Loucy (cell line): ENCODE results near the gene PAWR.

ENCODE experiments used
- H2AFZ ChIP-seq: fragments of 200-600 bp; sonication (generic); 2 replicates; pipeline ENCODE4 v1.6.0; 2016; ENCODE audit warnings: antibody characterized with exemption, mild to moderate bottlenecking, low read length, moderate library complexity
- H3F3A ChIP-seq: fragments of 200-600 bp; 2 replicates; pipeline ENCODE4 v1.6.0; 2016; ENCODE audit warnings: antibody characterized with exemption, low read depth, mild to moderate bottlenecking
- H3K27me3 ChIP-seq: fragments of 200-600 bp; sonication (generic); 2 replicates; pipeline ENCODE4 v1.6.1; 2014; ENCODE audit warnings: low read length, mild to moderate bottlenecking; ENCODE audit not compliant: insufficient read depth, poor library complexity, severe bottlenecking
- H3K36me3 ChIP-seq: fragments of 200-600 bp; sonication (generic); 2 replicates; pipeline ENCODE4 v1.6.1; 2016; ENCODE audit warnings: low read length; ENCODE audit not compliant: insufficient read depth
- H3K4me1 ChIP-seq: fragments of 200-600 bp; sonication (generic); 2 replicates; pipeline ENCODE4 v1.5.1; 2014; ENCODE audit warnings: low read length, mild to moderate bottlenecking; ENCODE audit not compliant: insufficient read depth, poor library complexity, severe bottlenecking
- H3K4me2 ChIP-seq: fragments of 200-600 bp; sonication (generic); 2 replicates; pipeline ENCODE4 v1.6.0; 2014; ENCODE audit warnings: antibody characterized with exemption, low read length, low read depth, mild to moderate bottlenecking; ENCODE audit not compliant: poor library complexity, severe bottlenecking
- H3K4me3 ChIP-seq: fragments of 200-600 bp; sonication (generic); 2 replicates; pipeline ENCODE4 v1.5.1; 2014; ENCODE audit warnings: low read length, mild to moderate bottlenecking, mixed read lengths; ENCODE audit not compliant: poor library complexity, severe bottlenecking
- H3K79me2 ChIP-seq: fragments of 200-600 bp; sonication (generic); 2 replicates; pipeline ENCODE4 v1.6.1; 2014; ENCODE audit warnings: low read length; ENCODE audit not compliant: insufficient read depth
- H3K9ac ChIP-seq: fragments of 200-600 bp; sonication (generic); 2 replicates; pipeline ENCODE4 v1.6.0; 2014; ENCODE audit warnings: mild to moderate bottlenecking, low read depth, low read length, moderate library complexity; ENCODE audit not compliant: poor library complexity, severe bottlenecking
- H3K9me2 ChIP-seq: fragments of 200-600 bp; sonication (generic); replicated peaks from 2 replicates; pipeline ENCODE4 v1.6.1; 2016; ENCODE audit warnings: low read depth, low read length, mixed read lengths
- H3K9me3 ChIP-seq: fragments of 200-600 bp; sonication (generic); 2 replicates; pipeline ENCODE4 v1.6.1; 2014; ENCODE audit warnings: mild to moderate bottlenecking, antibody characterized with exemption, low read length, low read depth; ENCODE audit not compliant: insufficient read depth
- H4K20me1 ChIP-seq: fragments of 200-600 bp; sonication (generic); 2 replicates; pipeline ENCODE4 v1.6.0; 2014; ENCODE audit warnings: antibody characterized with exemption, low read length, mild to moderate bottlenecking; ENCODE audit not compliant: insufficient read depth, poor library complexity, severe bottlenecking
- CTCF ChIP-seq: fragments of 200-600 bp; sonication (generic); conservative IDR thresholded peaks from 2 replicates; pipeline ENCODE4 v1.5.1; 2014; ENCODE audit warnings: mild to moderate bottlenecking, antibody characterized with exemption, low read length
- EZH2phosphoT487 ChIP-seq: fragments of 200-600 bp; IDR thresholded peaks from 2 replicates; pipeline ENCODE4 v1.6.1; 2018; ENCODE audit warnings: antibody characterized with exemption, mild to moderate bottlenecking, moderate library complexity, borderline replicate concordance

Gene PAWR

GRCh38 chr12:79690638-79691510, at the start of gene PAWR:
Gene PAWR (minus strand): TSS chr12:79690964. CDS start chr12:79690244, 720 bp downstream.
- H3K4me1 ChIP-seq = no peaks in the 10 kb centered on the region
- H3K27me3 ChIP-seq = no peaks in the 10 kb centered on the region
- H3K9ac ChIP-seq = no peak within 1 kb of the TSS
- no peaks in the 10 kb centered on the region for H3K36me3 ChIP-seq
- no peaks in the 10 kb centered on the region for H4K20me1 ChIP-seq
- H3K9me2 ChIP-seq = no peaks in the 10 kb centered on the region
- no peaks in the 10 kb centered on the region for H3K79me2 ChIP-seq
- H3K4me3 ChIP-seq = no peak within 1 kb of the TSS
- H3K9me3 ChIP-seq = no peaks in the 10 kb centered on the region
- no peaks in the 10 kb centered on the region for H3F3A ChIP-seq
- H2AFZ ChIP-seq = no peak within 1 kb of the TSS
- TF ChIP-seq EZH2phosphoT487 (no peak), CTCF (no peak)
- H3K4me2 ChIP-seq = no peak within 1 kb of the TSS

- H3F3A ChIP-seq = no peaks in the 10 kb centered on the region
- peak overlapping the region; percentile 35; the same call in 1 of the 2 replicates for H2AFZ ChIP-seq
- TF ChIP-seq CTCF (peak; percentile 82), EZH2phosphoT487 (no peak)
- H3K9me2 ChIP-seq = no peaks in the 10 kb centered on the region
- H3K27me3 ChIP-seq = no peaks in the 10 kb centered on the region
- no peak overlapping the region for H3K4me3 ChIP-seq
- H4K20me1 ChIP-seq = no peaks in the 10 kb centered on the region
- no peaks in the 10 kb centered on the region for H3K36me3 ChIP-seq
- H3K9me3 ChIP-seq = no peaks in the 10 kb centered on the region
- no peaks in the 10 kb centered on the region for H3K4me1 ChIP-seq
- H3K9ac ChIP-seq = no peak overlapping the region
- H3K4me2 ChIP-seq = no peak overlapping the region
- H3K79me2 ChIP-seq = no peaks in the 10 kb centered on the region
Measured at GRCh38 chr12:79737875-79738718, 47.3 kb upstream of the PAWR start.

GRCh38 chr12:79732638-79733037, 41.9 kb upstream of the PAWR start:
- no peaks in the 10 kb centered on the region for H3K9me3 ChIP-seq
- no peaks in the 10 kb centered on the region for H3F3A ChIP-seq
- H2AFZ ChIP-seq = no peak overlapping the region
- H4K20me1 ChIP-seq = no peaks in the 10 kb centered on the region
- H3K27me3 ChIP-seq = no peaks in the 10 kb centered on the region
- no peak for TF ChIP-seq CTCF
- no peak for TF ChIP-seq EZH2phosphoT487
- H3K36me3 ChIP-seq = no peaks in the 10 kb centered on the region
- no peak overlapping the region for H3K4me2 ChIP-seq
- H3K79me2 ChIP-seq = no peaks in the 10 kb centered on the region
- H3K4me3 ChIP-seq = no peak overlapping the region
- no peaks in the 10 kb centered on the region for H3K4me1 ChIP-seq
- no peak overlapping the region for H3K9ac ChIP-seq
- no peaks in the 10 kb centered on the region for H3K9me2 ChIP-seq
